Cardiac fibroblast (primary cell): ENCODE data around the gene CIDEC.
"Not testable (repeated sequence)": the region's sequence is repeated elsewhere in the genome, so short reads cannot be mapped to it uniquely, and the experiment has no call there.

Experiments used
- DNase-seq, 2 donors: peaks; one replicate each; pipeline versions ENCODE4 v3.0.0 to v3.0.0-alpha.2; 2010; ENCODE audit warnings: low read depth in 2 of 2
- H3K4me3 ChIP-seq, 2 donors: replicated peaks in 1 of 2; 1 replicate in 1 of 2; 2 replicates in 1 of 2; pipeline ENCODE4 v1.5.1; 2011; ENCODE audit warnings: low read depth in 2 of 2, low read length in 2 of 2, mild to moderate bottlenecking in 2 of 2, moderate library complexity in 1 of 2
- CTCF ChIP-seq: IDR thresholded peaks from one replicate; pipeline ENCODE4 v1.5.1; 2011; ENCODE audit warnings: low read depth, mild to moderate bottlenecking, low read length, inconsistent platforms

Gene CIDEC

DNA sequence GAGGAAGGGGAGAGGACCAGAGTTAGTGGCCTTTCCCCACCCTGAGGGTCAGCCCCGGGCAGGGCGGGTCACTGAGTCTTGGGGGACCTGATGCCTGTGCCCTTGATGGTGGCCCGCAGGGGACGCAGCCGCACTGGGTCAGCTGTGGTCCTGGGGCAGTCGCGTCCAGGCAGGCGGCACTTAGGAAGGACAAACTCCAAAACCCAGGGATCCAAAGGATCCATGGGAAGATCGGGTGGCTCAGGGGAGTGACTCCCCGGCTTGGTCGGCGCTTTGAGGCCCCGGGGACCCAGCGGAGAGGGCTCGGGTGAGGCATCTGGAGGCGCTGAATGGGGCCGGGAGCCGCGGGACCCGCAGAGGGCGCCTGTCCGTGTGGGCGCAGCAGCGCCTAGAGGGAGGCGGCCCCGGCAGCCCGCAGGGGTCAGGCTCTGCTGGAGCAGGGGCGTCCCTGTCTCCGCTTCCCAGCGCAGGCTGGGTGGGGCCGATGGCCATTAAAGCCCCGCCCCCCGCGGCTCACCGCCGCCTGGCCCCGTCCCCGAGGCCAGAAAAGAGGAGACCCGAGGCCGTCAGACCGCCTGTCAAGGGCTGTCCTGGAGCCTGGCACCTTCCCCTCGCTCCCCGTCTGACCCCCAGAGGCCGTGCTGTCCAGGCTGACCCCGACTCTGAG lies 17.5 kb downstream of the CIDEC start:
- no peak overlapping the region for H3K4me3 ChIP-seq
- DNase-seq = peak; percentile 45 to 64
- peak; percentile 29 for TF ChIP-seq CTCF

GRCh38 chr3:9861626-9862130 lies 18.4 kb downstream of the CIDEC start:
- no peak overlapping the region for H3K4me3 ChIP-seq
- DNase-seq = no peak
- TF ChIP-seq CTCF = no peak

DNA sequence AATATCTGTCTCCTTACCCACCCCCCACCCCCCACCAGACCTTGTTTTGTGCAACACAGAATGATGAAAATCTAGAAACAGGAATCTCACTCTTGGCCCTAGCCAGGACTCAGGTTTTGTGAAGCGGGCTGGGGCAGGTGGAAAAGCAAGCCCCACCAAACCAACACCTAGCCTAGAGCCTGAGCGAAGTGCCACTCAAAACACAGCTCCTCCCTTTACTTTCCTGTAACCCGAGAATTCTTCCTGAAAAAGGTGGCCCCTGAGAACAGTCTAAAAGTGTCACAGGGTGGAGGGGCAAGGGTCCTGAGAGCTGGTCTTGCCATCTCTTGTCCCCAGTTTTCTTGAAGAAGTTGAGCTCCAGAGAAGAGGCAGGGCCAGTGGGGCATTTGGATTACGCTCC lies 18.9 kb downstream of the CIDEC start:
- no peak for TF ChIP-seq CTCF
- DNase-seq = no peak
- H3K4me3 ChIP-seq = no peak overlapping the region

- DNase-seq = no peak
- no peak for TF ChIP-seq CTCF
- no peak overlapping the region for H3K4me3 ChIP-seq
Measured at GRCh38 chr3:9859530-9860025, 20.5 kb downstream of the CIDEC start.

- H3K4me3 ChIP-seq = no peak overlapping the region
- no peak for DNase-seq
- no peak for TF ChIP-seq CTCF
Measured at GRCh38 chr3:9855594-9855993, 24.5 kb downstream of the CIDEC start.

DNA sequence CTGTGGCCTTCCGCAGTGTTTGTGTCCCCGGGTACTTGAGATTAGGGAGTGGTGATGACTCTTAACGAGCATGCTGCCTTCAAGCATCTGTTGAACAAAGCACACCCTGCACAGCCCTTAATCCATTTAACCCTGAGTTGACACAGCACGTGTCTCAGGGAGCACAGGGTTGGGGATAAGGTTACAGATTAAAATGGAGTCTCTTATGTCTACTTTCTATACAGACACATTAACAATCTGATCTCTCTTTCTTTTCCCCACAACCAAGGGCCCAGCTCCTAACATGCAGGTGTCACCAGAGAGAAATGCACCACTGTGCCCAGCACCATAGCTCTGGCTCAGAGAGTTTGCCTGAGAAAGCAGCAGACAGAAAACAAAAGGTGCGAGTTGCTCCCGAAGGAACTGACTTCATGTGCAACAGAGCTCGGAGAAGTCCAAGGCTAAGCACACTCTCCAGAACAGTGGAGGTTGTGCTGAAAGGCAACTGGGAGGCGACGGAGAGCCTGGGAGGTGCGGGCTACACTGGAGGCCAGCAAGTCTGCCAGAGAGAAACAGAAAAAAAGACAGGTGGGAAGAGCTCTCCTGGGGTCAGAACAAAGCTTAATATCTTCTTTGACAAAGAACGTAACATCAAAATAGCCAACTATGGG lies 25.6 kb downstream of the CIDEC start:
- not testable (repeated sequence) for H3K4me3 ChIP-seq, DNase-seq

- no peak for TF ChIP-seq CTCF
- DNase-seq = no peak
- H3K4me3 ChIP-seq = no peak overlapping the region
Measured at GRCh38 chr3:9852528-9852927, 27.5 kb downstream of the CIDEC start.

- DNase-seq = peak in 1 of 2 donors; percentile 61
- H3K4me3 ChIP-seq = not testable (repeated sequence)
Measured at GRCh38 chr3:9851926-9852325, 28.1 kb downstream of the CIDEC start.

DNA sequence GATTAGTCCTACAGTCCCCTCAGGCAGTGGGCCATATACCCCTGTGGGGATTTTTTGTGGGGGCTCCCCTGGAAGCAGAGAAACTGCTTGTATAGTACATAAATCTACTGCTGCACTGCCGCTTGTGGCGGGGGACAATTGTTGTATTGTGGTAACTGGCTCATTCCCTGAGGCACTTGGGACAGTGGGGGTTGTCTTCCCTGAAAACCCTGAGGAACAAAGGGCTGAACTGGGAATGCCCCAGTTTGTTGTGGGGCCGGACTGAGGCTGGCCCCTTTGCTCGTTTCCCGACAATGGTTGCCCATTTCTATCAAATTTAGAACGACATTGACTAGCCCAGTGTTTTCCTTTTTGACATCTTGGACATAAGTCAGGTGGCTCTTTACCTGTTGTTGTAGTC lies 28.7 kb downstream of the CIDEC start:
- H3K4me3 ChIP-seq, DNase-seq: not testable (repeated sequence)
